GM19238 (cell line): Measurements from ENCODE around the gene CGB5.

Experiments used
- DNase-seq: peaks from one replicate; pipeline ENCODE4 v3.0.0; 2011; ENCODE audit warnings: low spot score; ENCODE audit not compliant: insufficient read length

CGB5 gene

GRCh38 chr19:49085020-49085867 lies 41.6 kb downstream of the CGB5 start, which contains the start of gene SNRNP70:
SNRNP70 (plus strand) TSS chr19:49085451; CDS start chr19:49086415, 964 bp downstream.
- peak; percentile 98 for DNase-seq

GRCh38 chr19:49085868-49086232 lies 42.2 kb downstream of the CGB5 start:
- DNase-seq = no peak

- DNase-seq = no peak
These were observed 42.6 kb downstream of the CGB5 start for GRCh38 chr19:49086296-49086695.

GRCh38 chr19:49091391-49092038 lies 47.9 kb downstream of the CGB5 start:
- DNase-seq = no peak

- DNase-seq = no peak
These were observed 49.0 kb downstream of the CGB5 start for GRCh38 chr19:49092686-49093085.
